Fibroblast of lung (primary cell): ENCODE measurements around the gene RCBTB1.
"Not testable (repeated sequence)": the region's sequence is repeated elsewhere in the genome, so short reads cannot be mapped to it uniquely, and the experiment has no call there.

Source experiments
- EZH2 ChIP-seq: IDR thresholded peaks from 2 replicates; pipeline ENCODE4 v1.5.1; 2012; ENCODE audit warnings: low read length, control low read depth, mild to moderate bottlenecking; ENCODE audit errors: missing control alignments
- TF ChIP-seq, protein P1 (sequence below), 2 donors: IDR thresholded peaks in 1 of 2; conservative IDR thresholded peaks in 1 of 2; 1 replicate in 1 of 2; 2 replicates in 1 of 2; pipeline ENCODE4 v1.5.1; 2011 to 2012; ENCODE audit warnings: low read length in 2 of 2, control low read depth in 1 of 2, inconsistent platforms in 1 of 2, low read depth in 1 of 2, mild to moderate bottlenecking in 1 of 2

DNA sequence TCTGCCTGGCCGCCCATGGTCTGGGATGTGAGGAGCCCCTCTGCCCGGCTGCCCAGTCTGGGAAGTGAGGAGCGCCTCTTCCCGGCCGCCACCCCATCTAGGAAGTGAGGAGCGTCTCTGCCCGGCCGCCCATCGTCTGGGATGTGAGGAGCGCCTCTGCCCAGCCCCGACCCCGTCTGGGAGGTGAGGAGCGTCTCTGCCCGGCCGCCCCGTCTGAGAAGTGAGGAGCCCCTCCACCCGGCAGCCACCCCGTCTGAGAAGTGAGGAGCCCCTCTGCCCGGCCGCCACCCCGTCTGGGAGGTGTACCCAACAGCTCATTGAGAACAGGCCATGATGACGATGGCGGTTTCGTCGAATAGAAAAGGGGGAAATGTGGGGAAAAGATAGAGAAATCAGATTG, 19.9 kb downstream of the RCBTB1 start:
- TF ChIP-seq, protein P1, sequence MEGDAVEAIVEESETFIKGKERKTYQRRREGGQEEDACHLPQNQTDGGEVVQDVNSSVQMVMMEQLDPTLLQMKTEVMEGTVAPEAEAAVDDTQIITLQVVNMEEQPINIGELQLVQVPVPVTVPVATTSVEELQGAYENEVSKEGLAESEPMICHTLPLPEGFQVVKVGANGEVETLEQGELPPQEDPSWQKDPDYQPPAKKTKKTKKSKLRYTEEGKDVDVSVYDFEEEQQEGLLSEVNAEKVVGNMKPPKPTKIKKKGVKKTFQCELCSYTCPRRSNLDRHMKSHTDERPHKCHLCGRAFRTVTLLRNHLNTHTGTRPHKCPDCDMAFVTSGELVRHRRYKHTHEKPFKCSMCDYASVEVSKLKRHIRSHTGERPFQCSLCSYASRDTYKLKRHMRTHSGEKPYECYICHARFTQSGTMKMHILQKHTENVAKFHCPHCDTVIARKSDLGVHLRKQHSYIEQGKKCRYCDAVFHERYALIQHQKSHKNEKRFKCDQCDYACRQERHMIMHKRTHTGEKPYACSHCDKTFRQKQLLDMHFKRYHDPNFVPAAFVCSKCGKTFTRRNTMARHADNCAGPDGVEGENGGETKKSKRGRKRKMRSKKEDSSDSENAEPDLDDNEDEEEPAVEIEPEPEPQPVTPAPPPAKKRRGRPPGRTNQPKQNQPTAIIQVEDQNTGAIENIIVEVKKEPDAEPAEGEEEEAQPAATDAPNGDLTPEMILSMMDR (conservative IDR thresholded peaks at IDR 0.05 in 1 of 2, IDR thresholded peaks at IDR 0.05 in 1 of 2; ENCODE audit: low read depth in 1 of 2, low read length in 2 of 2): not testable (repeated sequence)
- not testable (repeated sequence) for TF ChIP-seq EZH2
